ENCODE results near the gene HCFC2.

DNA sequence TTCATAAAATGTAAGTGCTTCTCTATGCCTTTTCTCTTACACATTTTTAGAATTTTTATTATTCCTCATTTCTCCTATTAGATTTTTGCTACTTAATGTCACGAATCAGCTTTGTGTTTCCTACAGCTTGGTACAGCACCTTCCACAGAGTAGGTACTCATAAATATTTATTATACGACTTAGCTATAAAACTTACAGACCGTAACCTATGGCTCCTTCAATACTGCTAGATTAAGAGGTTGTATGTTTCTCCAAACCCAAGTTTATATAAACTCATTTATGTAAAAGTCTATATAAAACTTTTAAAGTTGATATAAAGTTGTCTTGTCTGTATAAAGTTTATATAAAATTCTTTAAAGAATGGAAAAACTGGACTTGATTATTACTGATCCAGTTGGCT is 62.2 kb downstream of the HCFC2 start:
- TF ChIP-seq RXRA (IDR thresholded peaks at IDR 0.05) (no peak), ZBTB33 (IDR thresholded peaks at IDR 0.05) (no peak), EGR1 (IDR thresholded peaks at IDR 0.05; ENCODE audit: low read depth in 2 of 2) (no peak), RAD21 (IDR thresholded peaks at IDR 0.05) (no peak), YY1 (IDR thresholded peaks at IDR 0.05) (no peak), FOXA1 (IDR thresholded peaks at IDR 0.05) (no peak), REST (IDR thresholded peaks at IDR 0.05) (no peak)
- TF ChIP-seq, protein P1, sequence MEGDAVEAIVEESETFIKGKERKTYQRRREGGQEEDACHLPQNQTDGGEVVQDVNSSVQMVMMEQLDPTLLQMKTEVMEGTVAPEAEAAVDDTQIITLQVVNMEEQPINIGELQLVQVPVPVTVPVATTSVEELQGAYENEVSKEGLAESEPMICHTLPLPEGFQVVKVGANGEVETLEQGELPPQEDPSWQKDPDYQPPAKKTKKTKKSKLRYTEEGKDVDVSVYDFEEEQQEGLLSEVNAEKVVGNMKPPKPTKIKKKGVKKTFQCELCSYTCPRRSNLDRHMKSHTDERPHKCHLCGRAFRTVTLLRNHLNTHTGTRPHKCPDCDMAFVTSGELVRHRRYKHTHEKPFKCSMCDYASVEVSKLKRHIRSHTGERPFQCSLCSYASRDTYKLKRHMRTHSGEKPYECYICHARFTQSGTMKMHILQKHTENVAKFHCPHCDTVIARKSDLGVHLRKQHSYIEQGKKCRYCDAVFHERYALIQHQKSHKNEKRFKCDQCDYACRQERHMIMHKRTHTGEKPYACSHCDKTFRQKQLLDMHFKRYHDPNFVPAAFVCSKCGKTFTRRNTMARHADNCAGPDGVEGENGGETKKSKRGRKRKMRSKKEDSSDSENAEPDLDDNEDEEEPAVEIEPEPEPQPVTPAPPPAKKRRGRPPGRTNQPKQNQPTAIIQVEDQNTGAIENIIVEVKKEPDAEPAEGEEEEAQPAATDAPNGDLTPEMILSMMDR (IDR thresholded peaks at IDR 0.05; ENCODE audit: low read depth, low read length, missing input control), result no peak

Measured in liver (tissue), 3 donors.